ENCODE measurements around the gene WWOX.

WWOX gene

DNA sequence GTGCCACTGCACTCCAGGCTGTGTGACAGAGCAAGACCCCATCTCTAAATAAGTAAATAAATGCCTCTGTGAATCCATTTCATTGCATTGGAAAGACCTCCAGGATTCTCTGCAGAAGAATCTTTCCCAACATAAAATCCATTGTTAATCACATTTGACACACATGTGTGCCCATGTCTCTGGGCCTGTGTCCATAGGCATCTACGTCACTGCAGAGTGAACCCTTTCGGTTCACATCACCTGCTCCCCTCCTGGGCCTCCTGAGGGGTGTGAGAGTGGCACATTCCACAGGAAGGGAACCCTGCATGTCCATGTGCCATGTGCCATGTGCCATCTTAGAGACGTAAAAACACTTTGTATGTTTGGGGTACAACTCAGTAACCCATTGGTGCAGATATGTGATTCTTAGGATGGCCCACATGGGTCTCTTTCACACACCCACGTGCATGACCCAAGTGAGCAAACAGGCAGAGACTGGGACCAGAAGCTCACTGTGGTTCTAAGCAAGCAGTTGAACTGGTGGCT lies 1073.6 kb downstream of the WWOX start:
- DNase-seq (ENCODE audit: low read depth in 2 of 2, low spot score in 1 of 2) = no peak

DNA sequence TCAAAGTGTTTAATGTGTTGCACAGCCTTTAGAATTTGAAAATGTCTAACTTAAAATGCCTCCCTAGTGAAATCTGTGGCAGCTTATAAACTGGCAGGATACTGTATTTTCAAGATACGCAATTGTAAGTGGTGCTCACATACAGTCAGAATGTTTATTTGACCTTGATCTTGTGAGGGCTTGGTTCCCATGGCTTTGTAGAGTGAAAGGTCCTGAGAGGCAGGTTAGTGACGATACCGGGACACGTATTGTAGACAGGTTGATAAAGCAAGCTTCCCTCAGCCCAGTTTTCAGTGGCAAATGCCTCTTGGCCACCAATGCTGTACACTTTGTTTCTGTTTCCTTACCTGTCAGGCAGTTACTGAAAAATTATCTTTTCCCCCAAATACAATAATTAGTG lies 1074.5 kb downstream of the WWOX start:
- DNase-seq (ENCODE audit: low read depth in 2 of 2, low spot score in 1 of 2) = no peak

DNA sequence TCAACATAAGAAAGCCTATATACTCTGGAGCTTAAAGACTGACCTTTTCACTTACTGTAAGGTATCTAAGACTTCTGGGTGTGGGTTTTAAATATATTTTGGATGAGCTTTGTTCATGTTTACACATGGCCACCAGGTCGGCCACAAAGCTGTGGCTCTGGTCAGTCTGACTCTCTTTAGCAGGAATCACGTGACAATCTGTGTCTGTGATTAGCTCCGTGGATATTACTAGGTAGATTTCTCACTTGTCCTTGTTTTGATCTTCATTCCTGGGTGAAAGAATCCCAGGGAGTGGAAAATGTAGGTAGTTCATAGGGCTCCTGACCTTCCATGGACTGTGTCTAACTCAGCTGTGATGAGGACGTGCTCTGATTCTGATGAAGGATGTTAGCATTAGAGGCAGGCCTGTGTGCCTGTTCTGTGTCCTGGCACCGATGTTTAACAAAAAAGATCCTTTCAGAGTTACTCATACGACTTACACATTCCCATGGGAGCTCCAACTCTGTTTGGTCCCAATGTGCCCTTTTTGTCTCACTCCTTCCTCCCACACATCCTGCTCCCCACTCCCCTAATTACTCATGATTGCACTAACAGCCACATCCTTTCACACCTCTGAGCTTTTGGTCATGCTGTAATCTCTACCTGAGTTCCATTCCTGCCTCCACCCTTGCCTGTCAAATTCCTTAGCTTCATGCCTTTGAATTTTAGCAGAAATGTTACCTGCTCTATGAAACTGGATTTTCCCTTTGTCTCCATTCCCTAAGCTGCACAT lies 1076.0 kb downstream of the WWOX start:
- DNase-seq (ENCODE audit: low read depth in 2 of 2, low spot score in 1 of 2) = no peak

DNA sequence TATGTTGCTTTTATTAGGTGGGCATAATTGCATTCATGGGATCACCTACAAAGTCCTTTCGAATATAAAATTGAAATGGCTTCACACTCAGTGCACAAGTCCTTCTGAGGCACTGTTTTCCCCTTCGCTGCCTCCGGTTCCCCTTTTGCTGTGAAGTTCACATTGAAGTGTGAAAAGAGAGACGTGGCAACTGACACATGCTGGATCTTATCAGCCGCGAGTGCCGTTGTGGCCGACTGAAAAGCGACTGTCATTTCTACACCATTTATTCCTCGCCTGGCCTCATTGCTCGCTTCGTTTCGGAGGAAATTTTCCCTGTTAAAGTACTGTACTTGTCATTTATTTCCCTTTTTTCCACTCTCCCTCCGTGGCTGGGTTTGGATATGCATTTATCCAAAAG lies 1077.6 kb downstream of the WWOX start:
- DNase-seq (ENCODE audit: low read depth in 2 of 2, low spot score in 1 of 2) = no peak

DNA sequence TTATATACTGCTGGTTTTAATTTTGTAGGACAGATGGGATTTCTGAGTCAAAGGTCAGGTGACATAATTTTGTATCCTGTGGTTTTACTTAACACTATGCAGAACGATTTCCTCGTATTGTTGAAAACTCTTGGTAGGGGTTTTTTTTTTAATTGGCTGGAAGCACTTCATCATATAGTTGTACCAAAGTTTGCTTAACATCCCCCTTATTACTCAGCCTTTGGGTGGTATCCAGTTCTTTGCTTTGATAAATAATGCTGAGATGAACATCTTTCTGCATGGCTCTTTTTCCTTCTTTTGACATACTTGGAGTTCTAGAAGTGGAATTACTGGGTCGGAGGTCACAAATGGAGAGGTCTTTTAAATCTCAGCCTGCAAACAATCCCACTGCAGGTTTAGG lies 1082.0 kb downstream of the WWOX start:
- DNase-seq (ENCODE audit: low read depth in 2 of 2, low spot score in 1 of 2) = no peak

DNA sequence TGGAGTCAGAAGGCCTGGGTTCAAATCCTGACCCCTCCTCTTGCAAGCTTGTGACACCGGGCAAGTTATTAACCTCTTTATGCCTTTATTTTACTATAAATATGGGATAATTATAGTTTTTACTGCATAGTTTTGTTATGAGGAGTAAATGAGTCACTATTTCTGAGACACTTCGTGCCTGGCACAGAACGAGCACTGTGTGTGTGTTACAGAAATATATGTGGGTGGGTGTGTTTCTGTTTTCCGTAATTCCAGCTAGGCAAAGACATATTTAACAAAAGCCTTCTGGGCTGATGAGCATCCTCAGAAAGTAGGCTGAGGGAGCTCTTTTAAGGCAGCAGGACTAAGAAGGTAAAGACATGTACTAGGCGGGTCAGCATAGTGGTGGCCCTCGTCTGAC lies 1083.2 kb downstream of the WWOX start:
- DNase-seq (ENCODE audit: low read depth in 2 of 2, low spot score in 1 of 2) = no peak

DNA sequence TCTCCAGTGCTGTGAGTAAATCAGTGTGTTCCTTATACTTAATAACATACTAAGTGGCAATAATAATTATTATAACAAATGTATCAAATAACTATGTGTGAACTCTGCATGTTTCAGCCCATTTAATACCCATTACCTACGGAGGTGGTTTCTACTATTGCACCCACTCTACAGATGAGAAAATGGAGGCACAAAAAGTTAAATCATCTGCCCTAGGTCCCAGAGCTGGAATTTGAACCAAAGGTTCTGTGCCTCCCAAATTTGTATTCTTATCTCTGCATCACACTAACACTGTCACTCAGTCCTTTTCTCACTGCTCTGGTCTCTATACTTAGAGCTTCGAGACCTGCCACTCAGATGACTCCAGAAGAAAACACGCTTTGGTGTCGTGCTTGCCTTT lies 1084.1 kb downstream of the WWOX start:
- DNase-seq (ENCODE audit: low read depth in 2 of 2, low spot score in 1 of 2) = no peak

DNA sequence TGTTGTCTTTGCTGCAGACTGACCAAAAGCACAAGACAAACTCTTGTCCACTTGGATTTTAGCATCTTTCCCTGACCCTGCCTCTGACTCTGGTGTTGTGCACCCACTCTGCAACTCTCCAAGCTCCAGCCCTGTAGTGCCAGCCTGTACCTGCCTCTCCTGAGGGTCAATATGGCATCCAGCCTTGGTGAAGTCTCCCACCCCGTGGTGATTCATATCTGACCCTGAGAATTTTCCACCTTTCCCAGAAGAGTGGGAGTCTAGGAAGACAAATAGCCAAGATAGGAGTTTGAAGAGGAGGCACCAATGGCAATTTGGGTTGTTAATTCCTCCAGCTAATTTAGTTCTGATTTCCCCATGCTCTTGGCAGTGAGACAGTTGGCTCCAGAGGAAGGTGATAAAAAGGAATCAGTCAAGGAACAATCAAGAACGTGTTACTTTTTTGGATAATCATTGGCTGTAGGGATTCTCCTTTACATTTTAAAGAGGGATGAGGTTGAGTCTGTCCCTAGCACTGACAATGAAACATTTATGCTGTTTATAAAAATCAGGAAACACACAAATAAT lies 1085.1 kb downstream of the WWOX start:
- no peak for DNase-seq (ENCODE audit: low read depth in 2 of 2, low spot score in 1 of 2)

DNA sequence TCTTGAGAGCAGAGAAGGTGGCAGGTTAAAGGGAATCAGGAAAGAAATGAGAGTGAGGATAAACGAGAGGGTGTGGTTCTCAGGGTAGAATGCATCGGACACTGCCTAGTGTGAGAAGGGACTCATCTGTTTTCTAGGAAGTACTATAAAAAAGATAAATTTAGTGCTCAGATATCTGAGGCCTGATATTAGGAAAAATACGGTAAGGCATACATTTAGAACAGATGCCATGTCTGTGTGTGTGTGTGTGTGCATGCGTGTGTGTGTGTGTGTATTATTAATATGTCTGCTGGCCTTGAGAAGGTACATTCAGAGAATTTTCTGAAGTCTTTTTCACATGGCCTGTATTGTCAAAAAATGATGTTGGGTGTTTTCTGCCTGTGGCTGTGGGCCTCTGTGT lies 1086.3 kb downstream of the WWOX start:
- DNase-seq (ENCODE audit: low read depth in 2 of 2, low spot score in 1 of 2) = no peak

DNA sequence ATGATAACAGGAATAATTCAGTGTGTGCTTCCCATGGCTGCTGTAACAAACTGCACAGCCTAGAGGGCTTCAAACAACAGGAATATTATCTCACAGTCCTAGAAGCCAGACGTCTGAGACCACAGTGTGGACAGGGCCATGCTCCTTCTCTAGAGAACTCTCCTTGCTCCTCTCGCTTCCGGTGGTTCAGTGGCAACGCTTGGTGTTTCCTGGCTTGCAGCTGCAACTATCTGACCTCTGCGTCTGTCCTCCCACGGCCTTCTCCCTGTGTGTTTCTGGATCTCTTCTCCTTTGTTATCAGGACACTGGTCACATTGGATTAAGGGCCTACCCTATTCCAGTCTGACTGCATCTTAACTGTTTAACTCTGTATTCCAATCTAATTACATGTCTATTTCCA lies 1086.7 kb downstream of the WWOX start:
- no peak for DNase-seq (ENCODE audit: low read depth in 2 of 2, low spot score in 1 of 2)

DNA sequence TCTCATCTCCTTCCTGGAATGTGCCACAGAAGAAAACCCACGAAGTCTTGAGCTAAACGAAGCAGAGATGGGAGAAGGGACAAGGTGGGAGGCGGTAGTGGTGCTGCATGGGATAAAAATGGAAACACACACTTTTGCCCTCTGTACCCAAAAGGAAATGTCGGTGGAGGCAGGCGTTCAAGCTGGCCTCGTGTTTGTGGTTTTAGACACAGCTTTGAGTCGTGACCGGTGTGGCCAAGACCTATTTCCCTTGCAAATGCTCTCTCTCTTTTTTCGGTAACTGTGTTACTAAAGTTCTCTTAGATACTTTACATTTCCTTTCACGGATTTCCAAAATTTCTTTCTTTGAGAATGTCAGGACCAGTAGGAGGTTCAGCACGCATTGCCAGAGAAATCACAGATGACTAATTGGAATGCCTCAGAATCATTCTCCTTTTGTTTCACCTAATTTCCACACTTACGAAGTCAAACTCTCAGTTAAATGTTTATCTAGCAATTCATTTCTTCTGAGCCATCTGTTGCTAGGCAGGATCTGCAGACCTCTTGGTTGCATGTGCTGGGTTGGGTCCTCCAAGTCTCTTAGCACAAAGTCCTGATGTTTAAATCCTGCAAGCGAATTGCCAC lies 1088.8 kb downstream of the WWOX start:
- DNase-seq (ENCODE audit: low read depth in 2 of 2, low spot score in 1 of 2) = no peak

DNA sequence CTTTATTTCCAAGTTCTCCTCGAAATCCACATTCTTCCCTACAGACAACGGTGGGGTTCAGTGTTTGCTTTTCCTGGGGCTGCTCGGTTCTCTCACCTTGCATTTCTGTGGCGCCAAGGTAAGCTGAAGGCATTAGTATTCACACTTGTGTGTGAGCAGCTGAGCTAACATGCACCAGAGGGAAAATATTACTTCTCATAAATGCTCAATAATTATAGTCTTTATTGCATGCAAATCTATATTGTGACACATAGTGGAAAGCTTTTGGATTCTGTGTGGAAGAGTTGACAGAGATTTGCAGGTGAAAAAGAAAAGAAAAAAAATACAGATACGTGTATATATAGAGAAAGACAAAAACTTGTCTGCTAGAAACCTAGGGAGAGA lies 1089.3 kb downstream of the WWOX start:
- DNase-seq (ENCODE audit: low read depth in 2 of 2, low spot score in 1 of 2) = no peak

DNA sequence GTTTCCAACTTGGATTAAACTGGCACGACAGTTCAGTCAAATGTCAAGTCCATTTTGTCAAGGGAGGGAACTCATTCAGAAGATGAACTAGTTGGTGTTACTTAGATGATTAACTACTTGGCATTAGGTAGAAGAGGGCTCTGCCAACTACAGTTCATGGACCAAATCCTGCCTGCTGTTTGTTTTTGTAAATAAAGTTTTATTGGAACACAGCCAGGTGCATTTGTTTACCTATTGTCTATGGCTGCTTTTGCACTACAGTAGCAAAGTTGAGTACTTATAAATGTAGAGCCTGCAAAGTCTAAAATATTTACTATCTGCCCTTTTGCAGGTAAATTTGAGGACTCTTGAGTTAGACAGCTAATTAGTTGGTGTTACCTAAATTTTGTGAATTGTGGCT lies 1091.1 kb downstream of the WWOX start:
- DNase-seq (ENCODE audit: low read depth in 2 of 2, low spot score in 1 of 2) = no peak

DNA sequence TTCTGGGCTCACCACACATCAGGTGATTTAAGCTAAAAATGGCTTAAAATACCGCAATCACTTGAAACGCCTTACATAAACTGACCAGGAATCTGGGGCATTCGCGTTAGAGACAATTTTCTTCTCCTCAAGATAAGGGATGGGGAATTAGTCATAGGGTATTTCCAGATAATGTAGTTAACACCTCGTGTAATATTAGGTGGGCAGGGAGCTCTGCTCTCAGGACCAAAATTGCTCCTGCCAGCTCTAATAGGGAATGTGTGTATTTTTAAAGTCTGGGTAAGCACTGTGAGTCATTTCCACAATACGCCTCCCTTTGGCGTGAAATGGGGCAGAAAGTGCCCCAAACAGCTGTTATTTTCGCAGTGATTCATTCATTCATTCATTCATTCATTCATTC lies 1092.5 kb downstream of the WWOX start:
- no peak for DNase-seq (ENCODE audit: low read depth in 2 of 2, low spot score in 1 of 2)

DNA sequence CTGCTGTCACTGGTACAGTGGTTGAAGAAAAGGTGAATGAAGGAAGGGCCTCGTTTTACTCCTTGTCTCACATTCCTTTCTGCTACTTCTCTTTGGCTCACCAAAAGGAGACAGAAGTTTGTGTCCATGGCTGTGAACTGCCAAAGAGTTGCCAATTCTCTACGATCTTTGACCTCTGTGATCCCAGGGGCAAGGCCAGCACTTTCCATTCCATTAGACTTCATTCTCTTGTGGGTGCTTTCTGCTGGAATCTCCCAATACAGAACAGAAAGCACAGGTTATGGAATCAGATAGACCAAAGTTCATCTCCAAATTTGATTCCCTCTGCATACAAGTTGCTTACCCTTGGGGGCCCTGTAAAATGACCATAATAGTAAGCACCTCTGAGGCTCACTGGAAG lies 1093.5 kb downstream of the WWOX start:
- DNase-seq (ENCODE audit: low read depth in 2 of 2, low spot score in 1 of 2) = no peak

DNA sequence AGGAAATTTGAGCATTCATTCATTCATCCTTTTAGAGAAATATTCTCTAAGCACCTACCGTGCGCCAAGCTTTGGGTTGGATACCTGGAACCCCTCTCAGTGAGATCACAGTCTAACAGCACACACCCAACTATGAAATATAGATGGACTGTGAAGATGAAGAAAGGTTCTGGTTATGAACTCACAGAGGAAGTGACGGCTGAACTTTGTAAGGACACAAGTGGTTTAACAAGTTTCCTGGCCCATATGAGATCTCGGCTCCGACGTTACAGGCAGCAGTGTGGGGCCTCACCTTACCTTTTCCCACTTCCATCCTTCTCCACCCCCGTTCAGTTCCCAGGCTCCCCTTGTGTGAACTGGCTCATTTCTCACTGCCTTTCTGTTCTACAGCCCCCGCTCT lies 1094.8 kb downstream of the WWOX start:
- no peak for DNase-seq (ENCODE audit: low read depth in 2 of 2, low spot score in 1 of 2)

DNA sequence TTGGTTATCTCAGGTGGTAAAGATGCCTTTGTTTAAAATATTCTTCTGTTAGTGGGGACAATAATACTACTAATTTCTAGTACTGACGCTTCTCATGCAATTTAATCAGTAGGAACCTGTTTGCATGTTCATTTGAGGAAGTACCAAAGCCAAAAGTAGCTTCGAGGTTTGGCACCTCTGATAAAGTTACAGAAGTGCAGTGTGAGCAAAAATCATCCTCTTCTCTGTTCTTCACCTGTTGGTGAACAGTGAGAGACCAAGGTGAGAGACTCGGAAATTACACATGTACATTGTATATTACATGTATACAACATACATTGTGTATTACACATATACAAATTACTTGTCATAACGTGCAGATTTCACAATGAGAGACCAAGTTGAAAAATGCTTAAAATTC lies 1096.5 kb downstream of the WWOX start:
- DNase-seq (ENCODE audit: low read depth in 2 of 2, low spot score in 1 of 2) = no peak

DNA sequence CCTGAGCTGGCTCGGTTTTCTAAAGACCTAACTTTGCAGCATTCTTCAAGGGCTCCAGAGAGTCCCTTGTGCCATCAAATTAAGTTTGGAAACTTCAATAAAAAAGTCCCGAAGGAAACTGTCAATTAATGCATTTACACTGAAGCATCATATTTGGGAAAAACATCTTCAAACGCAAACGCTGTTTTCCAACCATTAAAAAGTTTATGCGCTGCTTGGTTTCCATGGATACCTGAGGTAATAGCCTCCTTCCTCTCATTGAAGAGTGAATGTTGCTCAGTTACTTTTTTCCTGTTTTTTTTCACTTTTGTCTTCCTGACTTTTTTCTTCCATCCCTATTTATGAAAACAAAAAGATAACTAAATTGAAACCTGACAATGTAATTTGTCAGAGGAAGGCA lies 1102.0 kb downstream of the WWOX start:
- DNase-seq (ENCODE audit: low read depth in 2 of 2, low spot score in 1 of 2) = no peak

DNA sequence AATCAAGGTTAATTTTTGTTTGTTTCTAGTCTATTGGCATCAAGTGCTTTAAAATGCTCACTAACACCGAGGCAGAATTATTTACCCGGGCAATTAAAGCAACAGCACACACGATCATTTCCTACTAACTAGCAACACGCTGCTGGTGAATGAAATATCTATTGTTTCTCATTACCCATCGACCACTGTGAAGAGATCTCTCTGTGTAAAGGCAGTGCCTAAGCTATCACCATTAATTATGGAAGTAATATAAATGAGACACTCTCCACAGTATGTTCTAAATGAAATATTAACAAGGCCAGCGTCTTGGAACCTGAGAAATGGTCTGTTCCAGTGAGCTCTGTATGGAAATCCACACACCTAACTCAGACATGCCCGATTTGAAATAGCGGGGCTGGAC lies 1103.5 kb downstream of the WWOX start:
- DNase-seq (ENCODE audit: low read depth in 2 of 2, low spot score in 1 of 2) = no peak

DNA sequence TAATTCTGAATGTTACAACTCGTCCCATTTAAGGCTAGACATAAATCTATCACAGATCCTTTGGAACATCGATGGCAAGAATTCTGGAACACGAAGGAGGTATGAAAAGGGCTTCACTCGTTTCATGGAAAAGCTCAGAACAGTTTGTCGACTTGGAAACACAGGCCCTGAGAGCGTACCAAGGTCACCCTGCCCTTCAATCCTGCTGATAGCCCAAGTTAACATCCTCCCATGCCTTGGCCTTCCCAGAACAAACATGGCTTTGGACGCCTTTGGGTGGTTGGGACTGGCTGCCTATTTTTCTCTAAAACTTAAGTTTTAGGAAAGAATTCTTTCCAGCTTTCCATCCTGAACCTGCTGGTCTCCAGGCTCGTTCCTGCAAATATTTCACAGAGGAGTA lies 1105.0 kb downstream of the WWOX start:
- DNase-seq (ENCODE audit: low read depth in 2 of 2, low spot score in 1 of 2) = no peak

DNA sequence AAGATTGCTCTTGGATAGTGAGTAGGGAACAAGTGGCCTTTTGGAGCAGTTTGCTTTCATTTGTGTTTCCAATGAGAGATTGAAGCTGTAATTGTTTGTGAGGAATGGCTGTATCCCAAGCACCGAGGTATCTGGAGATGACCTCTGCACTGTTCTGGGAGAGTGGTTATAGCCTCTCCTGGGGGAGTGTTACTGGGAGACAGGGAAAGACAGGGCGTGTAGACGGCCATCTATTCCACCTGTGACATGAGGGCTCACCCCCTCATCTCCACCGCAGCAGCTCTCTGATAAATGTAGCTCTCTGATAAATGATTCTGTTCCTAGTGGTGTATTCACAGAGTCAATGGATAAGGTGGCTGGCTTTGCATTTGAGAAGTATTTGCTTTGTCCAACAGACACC lies 1107.4 kb downstream of the WWOX start:
- DNase-seq (ENCODE audit: low read depth in 2 of 2, low spot score in 1 of 2) = no peak

DNA sequence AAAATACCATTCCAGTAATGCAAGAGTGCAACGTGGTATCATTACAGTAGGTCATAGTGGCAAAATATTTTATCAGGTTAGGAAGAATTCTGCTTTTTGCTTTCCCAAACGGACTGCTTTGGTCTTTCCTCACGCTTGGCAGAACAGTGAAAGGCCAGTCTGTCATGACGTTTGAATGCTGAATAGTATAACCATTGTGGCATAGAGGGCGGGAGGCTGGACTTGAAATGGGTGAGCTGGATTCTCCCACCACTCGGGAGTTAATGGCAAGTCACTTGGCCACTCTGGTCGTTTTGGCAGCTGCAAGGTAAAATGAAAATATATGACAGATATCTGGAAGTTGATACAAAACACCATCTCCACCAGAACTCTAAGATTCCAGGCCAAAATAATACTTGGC lies 1109.9 kb downstream of the WWOX start:
- no peak for DNase-seq (ENCODE audit: low read depth in 2 of 2, low spot score in 1 of 2)

DNA sequence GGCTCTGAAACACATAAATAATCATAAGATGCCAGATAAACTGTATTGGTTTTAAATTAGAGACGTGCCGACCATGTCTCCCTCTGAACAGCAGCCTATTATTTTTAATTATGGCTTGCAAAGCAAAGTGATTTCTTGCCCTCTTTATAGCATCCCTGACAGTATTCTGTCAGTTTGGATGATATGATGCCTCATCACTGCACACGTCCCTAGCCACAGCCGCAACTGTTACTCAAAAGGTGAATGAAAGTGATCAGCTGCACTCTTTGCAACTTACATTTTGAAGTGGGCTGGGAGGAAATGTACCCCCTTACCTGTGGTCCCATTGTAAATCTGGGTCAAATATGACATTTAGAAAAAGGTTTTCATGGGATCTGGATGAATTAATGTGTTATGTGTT lies 1111.2 kb downstream of the WWOX start:
- no peak for DNase-seq (ENCODE audit: low read depth in 2 of 2, low spot score in 1 of 2)
